SK-N-SH treated with all-trans-retinoic acid at 6 μM for 48 hours (cell line): ENCODE measurements around the gene MTTP.

ENCODE experiments used
- ATAC-seq: fragments of 200-7000 bp; cut with Tn5 transposase; 3 replicates; pipeline ENCODE4 v1.9.1; 2020; ENCODE audit warnings: mild to moderate bottlenecking, moderate library complexity
- ARNTL ChIP-seq: fragments of 450-650 bp; formaldehyde crosslinking; IDR thresholded peaks from 2 replicates; pipeline ENCODE4 v1.5.0; 2020; ENCODE audit warnings: low read depth, mild to moderate bottlenecking, moderate library complexity, borderline replicate concordance
- BACH2 ChIP-seq: fragments of 250-450 bp; sonication (Bioruptor Pico); IDR thresholded peaks from 2 replicates; pipeline ENCODE4 v1.9.0; 2021; ENCODE audit warnings: mild to moderate bottlenecking, borderline replicate concordance
- CSDC2 ChIP-seq: fragments of 250-450 bp; sonication (Bioruptor Pico); IDR thresholded peaks from 2 replicates; pipeline ENCODE4 v1.5.0; 2020; ENCODE audit warnings: mild to moderate bottlenecking, moderate library complexity
- ESRRG ChIP-seq: fragments of 250-450 bp; sonication (Bioruptor Pico); IDR thresholded peaks from 2 replicates; pipeline ENCODE4 v1.6.1; 2021; ENCODE audit warnings: mild to moderate bottlenecking
- GLIS3 ChIP-seq: fragments of 250-450 bp; sonication (Bioruptor Pico); IDR thresholded peaks from 2 replicates; pipeline ENCODE4 v1.5.0; 2020; ENCODE audit warnings: mild to moderate bottlenecking, moderate library complexity
- ISL1 ChIP-seq: fragments of 250-450 bp; sonication (Bioruptor Pico); IDR thresholded peaks from 2 replicates; pipeline ENCODE4 v2.1.2; 2022; ENCODE audit warnings: mild to moderate bottlenecking, moderate library complexity
- OSR1 ChIP-seq: fragments of 250-450 bp; sonication (Bioruptor Pico); IDR thresholded peaks from 2 replicates; pipeline ENCODE4 v1.8.0; 2022; ENCODE audit warnings: moderate library complexity, mild to moderate bottlenecking, inconsistent platforms
- PATZ1 ChIP-seq: fragments of 250-450 bp; sonication (Bioruptor Pico); IDR thresholded peaks from 2 replicates; pipeline ENCODE4 v1.8.0; 2020; ENCODE audit warnings: mild to moderate bottlenecking, moderate library complexity, borderline replicate concordance
- PPARA ChIP-seq: fragments of 250-450 bp; sonication (Bioruptor Pico); IDR thresholded peaks from 2 replicates; pipeline ENCODE4 v1.5.0; 2020; ENCODE audit warnings: mild to moderate bottlenecking, borderline replicate concordance
- RARB ChIP-seq: fragments of 250-450 bp; sonication (Bioruptor Pico); IDR thresholded peaks from 2 replicates; pipeline ENCODE4 v1.8.0; 2021; ENCODE audit warnings: mild to moderate bottlenecking, moderate library complexity
- SNAI2 ChIP-seq: fragments of 250-450 bp; sonication (Bioruptor Pico); IDR thresholded peaks from 2 replicates; pipeline ENCODE4 v1.5.0; 2020; ENCODE audit warnings: mild to moderate bottlenecking, moderate library complexity
- TCF4 ChIP-seq: fragments of 250-450 bp; sonication (Bioruptor Pico); IDR thresholded peaks from 2 replicates; pipeline ENCODE4 v1.8.0; 2021; ENCODE audit warnings: mild to moderate bottlenecking, moderate library complexity, borderline replicate concordance
- TOX ChIP-seq: fragments of 250-450 bp; sonication (Bioruptor Pico); IDR thresholded peaks from 2 replicates; pipeline ENCODE4 v1.8.0; 2021; ENCODE audit warnings: mild to moderate bottlenecking, moderate library complexity, borderline replicate concordance
- ZC3H10 ChIP-seq: fragments of 250-450 bp; sonication (Bioruptor Pico); IDR thresholded peaks from 2 replicates; pipeline ENCODE4 v1.5.1; 2021; ENCODE audit warnings: mild to moderate bottlenecking, moderate library complexity
- ZFP3 ChIP-seq: fragments of 250-450 bp; sonication (Bioruptor Pico); IDR thresholded peaks from 2 replicates; pipeline ENCODE4 v1.5.0; 2020; ENCODE audit warnings: mild to moderate bottlenecking, moderate library complexity
- ZFP30 ChIP-seq: fragments of 450-650 bp; formaldehyde crosslinking; IDR thresholded peaks from 2 replicates; pipeline ENCODE4 v1.5.0; 2022; ENCODE audit warnings: mild to moderate bottlenecking, moderate library complexity
- ZNF565 ChIP-seq: fragments of 450-650 bp; formaldehyde crosslinking; conservative IDR thresholded peaks from 2 replicates; pipeline ENCODE4 v1.5.0; 2020; ENCODE audit warnings: low read depth, mild to moderate bottlenecking, moderate library complexity
- ZNF70 ChIP-seq: fragments of 450-650 bp; formaldehyde crosslinking; IDR thresholded peaks from 2 replicates; pipeline ENCODE4 v1.5.0; 2020; ENCODE audit warnings: mild to moderate bottlenecking, moderate library complexity
- ZNF8 ChIP-seq: fragments of 450-650 bp; formaldehyde crosslinking; IDR thresholded peaks from 2 replicates; pipeline ENCODE4 v1.5.0; 2020; ENCODE audit warnings: mild to moderate bottlenecking, moderate library complexity
- TF ChIP-seq, protein P1 (sequence below): fragments of 250-450 bp; sonication (Bioruptor Pico); IDR thresholded peaks from 2 replicates; pipeline ENCODE4 v1.5.1; 2021; ENCODE audit warnings: mild to moderate bottlenecking, moderate library complexity
- TF ChIP-seq, protein P2 (sequence below): fragments of 250-450 bp; sonication (Bioruptor Pico); IDR thresholded peaks from 2 replicates; pipeline ENCODE4 v1.8.0; 2021; ENCODE audit warnings: low read depth, mild to moderate bottlenecking, moderate library complexity, borderline replicate concordance
- TF ChIP-seq, protein P3 (sequence below): fragments of 250-450 bp; sonication (Bioruptor Pico); IDR thresholded peaks from 2 replicates; pipeline ENCODE4 v1.5.0; 2020; ENCODE audit warnings: mild to moderate bottlenecking, moderate library complexity
- TF ChIP-seq, protein P4 (sequence below): fragments of 250-450 bp; sonication (Bioruptor Pico); IDR thresholded peaks from 2 replicates; pipeline ENCODE4 v1.5.1; 2020; ENCODE audit warnings: low read depth, mild to moderate bottlenecking, moderate library complexity

Gene MTTP

DNA sequence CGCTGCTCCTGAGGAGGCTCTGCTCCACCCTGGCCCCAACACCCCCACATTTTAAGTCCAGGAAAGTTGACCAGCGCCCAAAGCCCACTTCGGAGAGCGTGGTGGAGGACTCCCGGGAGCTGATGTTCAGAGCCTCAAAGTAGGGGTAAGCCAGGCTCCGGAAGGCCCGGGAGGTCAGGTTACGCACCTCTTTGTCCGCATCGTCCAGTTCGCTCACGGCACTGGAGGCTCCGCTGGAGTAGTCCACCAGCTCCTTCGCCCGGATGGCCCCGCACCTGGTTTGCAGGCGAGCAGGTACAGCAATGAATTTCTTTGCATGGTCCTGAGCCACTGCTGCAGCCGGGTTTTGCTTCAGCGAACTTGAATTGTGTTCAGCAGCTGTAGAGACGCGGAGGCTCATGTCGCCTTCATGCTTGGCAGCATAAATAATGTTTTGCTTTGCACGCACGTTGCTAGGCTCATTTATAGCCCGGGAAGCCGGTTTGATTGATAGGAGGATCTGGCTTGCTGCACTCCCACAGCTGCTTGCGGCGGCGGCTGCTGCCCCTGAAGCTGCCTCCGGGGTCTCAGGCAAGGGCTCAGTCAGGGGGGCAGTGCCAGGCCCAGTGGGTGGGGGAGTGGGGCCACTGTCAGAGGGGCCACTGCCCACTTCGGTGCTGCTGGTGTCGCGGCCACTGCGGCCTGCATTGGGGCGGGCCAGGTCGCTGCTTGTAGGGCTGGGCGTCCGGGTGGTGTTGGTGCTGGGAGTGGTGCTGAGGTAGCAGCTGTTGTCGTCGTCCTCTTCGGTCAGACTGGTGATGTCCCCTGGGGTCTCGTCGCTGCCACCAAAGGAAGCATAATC, 78.2 kb downstream of the MTTP start:
- TF ChIP-seq BACH2 (CRISPR knock-in tag): no peak
- no peak for TF ChIP-seq ZNF8 (CRISPR knock-in tag)
- TF ChIP-seq ESRRG (CRISPR knock-in tag): no peak
- TF ChIP-seq, protein P1, sequence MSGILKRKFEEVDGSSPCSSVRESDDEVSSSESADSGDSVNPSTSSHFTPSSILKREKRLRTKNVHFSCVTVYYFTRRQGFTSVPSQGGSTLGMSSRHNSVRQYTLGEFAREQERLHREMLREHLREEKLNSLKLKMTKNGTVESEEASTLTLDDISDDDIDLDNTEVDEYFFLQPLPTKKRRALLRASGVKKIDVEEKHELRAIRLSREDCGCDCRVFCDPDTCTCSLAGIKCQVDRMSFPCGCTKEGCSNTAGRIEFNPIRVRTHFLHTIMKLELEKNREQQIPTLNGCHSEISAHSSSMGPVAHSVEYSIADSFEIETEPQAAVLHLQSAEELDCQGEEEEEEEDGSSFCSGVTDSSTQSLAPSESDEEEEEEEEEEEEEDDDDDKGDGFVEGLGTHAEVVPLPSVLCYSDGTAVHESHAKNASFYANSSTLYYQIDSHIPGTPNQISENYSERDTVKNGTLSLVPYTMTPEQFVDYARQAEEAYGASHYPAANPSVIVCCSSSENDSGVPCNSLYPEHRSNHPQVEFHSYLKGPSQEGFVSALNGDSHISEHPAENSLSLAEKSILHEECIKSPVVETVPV (CRISPR knock-in tag): no peak
- no peak for TF ChIP-seq PPARA (CRISPR knock-in tag)
- TF ChIP-seq, protein P2, sequence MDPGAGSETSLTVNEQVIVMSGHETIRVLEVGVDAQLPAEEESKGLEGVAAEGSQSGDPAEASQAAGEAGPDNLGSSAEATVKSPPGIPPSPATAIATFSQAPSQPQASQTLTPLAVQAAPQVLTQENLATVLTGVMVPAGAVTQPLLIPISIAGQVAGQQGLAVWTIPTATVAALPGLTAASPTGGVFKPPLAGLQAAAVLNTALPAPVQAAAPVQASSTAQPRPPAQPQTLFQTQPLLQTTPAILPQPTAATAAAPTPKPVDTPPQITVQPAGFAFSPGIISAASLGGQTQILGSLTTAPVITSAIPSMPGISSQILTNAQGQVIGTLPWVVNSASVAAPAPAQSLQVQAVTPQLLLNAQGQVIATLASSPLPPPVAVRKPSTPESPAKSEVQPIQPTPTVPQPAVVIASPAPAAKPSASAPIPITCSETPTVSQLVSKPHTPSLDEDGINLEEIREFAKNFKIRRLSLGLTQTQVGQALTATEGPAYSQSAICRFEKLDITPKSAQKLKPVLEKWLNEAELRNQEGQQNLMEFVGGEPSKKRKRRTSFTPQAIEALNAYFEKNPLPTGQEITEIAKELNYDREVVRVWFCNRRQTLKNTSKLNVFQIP (CRISPR knock-in tag): no peak
- TF ChIP-seq ISL1: no peak
- no peak for TF ChIP-seq TCF4 (CRISPR knock-in tag)
- no peak for TF ChIP-seq ZC3H10 (CRISPR knock-in tag)
- TF ChIP-seq SNAI2 (CRISPR knock-in tag): no peak
- no peak for TF ChIP-seq ZFP3 (CRISPR knock-in tag)
- ATAC-seq: no peak

DNA sequence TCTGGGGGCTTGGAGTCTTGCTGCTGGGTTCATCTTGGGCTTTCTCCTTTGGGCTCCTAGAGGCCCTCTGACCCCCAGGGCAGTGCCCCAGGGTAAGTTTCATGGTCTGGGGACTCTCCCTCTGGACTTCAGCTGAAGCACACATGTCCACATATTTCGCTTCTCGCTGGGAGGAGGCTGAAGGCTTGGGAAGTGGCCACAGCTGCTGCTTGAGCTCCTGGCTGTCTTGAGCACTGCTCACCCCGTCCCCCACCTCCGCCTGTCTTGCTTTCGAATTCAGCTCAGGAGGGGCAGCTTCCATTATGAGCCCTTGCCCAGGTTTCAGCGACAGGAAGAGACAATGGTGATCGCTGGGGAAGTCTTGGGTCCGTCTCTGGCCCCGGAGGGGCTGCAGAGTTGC, 79.3 kb downstream of the MTTP start:
- ATAC-seq: no peak
- TF ChIP-seq ZNF70: no peak
- TF ChIP-seq, protein P2 (CRISPR knock-in tag): no peak
- no peak for TF ChIP-seq TOX (CRISPR knock-in tag)
- TF ChIP-seq PPARA (CRISPR knock-in tag): no peak
- TF ChIP-seq ZNF565 (CRISPR knock-in tag): no peak
- TF ChIP-seq CSDC2: no peak
- TF ChIP-seq ZFP3 (CRISPR knock-in tag): no peak
- TF ChIP-seq, protein P3, sequence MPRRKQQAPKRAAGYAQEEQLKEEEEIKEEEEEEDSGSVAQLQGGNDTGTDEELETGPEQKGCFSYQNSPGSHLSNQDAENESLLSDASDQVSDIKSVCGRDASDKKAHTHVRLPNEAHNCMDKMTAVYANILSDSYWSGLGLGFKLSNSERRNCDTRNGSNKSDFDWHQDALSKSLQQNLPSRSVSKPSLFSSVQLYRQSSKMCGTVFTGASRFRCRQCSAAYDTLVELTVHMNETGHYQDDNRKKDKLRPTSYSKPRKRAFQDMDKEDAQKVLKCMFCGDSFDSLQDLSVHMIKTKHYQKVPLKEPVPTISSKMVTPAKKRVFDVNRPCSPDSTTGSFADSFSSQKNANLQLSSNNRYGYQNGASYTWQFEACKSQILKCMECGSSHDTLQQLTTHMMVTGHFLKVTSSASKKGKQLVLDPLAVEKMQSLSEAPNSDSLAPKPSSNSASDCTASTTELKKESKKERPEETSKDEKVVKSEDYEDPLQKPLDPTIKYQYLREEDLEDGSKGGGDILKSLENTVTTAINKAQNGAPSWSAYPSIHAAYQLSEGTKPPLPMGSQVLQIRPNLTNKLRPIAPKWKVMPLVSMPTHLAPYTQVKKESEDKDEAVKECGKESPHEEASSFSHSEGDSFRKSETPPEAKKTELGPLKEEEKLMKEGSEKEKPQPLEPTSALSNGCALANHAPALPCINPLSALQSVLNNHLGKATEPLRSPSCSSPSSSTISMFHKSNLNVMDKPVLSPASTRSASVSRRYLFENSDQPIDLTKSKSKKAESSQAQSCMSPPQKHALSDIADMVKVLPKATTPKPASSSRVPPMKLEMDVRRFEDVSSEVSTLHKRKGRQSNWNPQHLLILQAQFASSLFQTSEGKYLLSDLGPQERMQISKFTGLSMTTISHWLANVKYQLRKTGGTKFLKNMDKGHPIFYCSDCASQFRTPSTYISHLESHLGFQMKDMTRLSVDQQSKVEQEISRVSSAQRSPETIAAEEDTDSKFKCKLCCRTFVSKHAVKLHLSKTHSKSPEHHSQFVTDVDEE: no peak
- TF ChIP-seq OSR1 (CRISPR knock-in tag): no peak
- TF ChIP-seq ZC3H10 (CRISPR knock-in tag): no peak

DNA sequence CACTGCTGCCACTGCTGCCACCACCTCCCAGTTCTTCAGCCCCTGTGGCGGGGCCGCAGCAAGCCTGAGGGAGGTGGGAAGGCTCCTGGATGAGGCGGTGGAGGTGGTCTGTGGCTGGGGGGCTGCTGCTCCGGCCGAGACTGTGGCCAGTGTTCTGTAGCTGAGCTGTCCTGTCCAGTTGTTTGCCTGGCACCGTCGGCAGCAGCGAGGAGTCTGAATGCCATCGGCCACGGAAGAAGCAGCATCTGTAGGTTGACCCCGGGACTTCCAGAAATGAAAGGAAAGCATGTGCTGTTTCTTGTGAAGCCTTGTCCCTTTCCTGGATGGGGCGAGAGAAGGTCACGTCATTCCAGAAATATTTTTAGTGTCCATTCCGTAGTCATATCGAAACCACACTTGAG, 79.7 kb downstream of the MTTP start:
- no peak; the same call in 2 of the 3 replicates for ATAC-seq
- no peak for TF ChIP-seq TCF4 (CRISPR knock-in tag)
- no peak for TF ChIP-seq PPARA (CRISPR knock-in tag)
- no peak for TF ChIP-seq ISL1
- no peak for TF ChIP-seq ARNTL (CRISPR knock-in tag)
- TF ChIP-seq ZNF565 (CRISPR knock-in tag): no peak
- TF ChIP-seq ZC3H10 (CRISPR knock-in tag): no peak
- TF ChIP-seq, protein P1 (CRISPR knock-in tag): no peak
- no peak for TF ChIP-seq BACH2 (CRISPR knock-in tag)
- no peak for TF ChIP-seq RARB (CRISPR knock-in tag)
- no peak for TF ChIP-seq ZFP30 (CRISPR knock-in tag)
- no peak for TF ChIP-seq OSR1 (CRISPR knock-in tag)
- no peak for TF ChIP-seq GLIS3 (CRISPR knock-in tag)
- TF ChIP-seq ZNF8 (CRISPR knock-in tag): no peak
- TF ChIP-seq ZNF70: no peak
- no peak for TF ChIP-seq PATZ1
- TF ChIP-seq, protein P4, sequence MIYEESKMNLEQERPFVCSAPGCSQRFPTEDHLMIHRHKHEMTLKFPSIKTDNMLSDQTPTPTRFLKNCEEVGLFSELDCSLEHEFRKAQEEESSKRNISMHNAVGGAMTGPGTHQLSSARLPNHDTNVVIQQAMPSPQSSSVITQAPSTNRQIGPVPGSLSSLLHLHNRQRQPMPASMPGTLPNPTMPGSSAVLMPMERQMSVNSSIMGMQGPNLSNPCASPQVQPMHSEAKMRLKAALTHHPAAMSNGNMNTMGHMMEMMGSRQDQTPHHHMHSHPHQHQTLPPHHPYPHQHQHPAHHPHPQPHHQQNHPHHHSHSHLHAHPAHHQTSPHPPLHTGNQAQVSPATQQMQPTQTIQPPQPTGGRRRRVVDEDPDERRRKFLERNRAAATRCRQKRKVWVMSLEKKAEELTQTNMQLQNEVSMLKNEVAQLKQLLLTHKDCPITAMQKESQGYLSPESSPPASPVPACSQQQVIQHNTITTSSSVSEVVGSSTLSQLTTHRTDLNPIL (CRISPR knock-in tag): no peak
